ENCODE data around the gene TFCP2. TPM values are rescaled to one million over a fixed set of nuclear protein-coding genes. Genes with fewer than 3 reads are reported as not detected.

The TFCP2 gene
- total RNA-seq, 1 donor from 2014 or later: 15.1 TPM

DNA sequence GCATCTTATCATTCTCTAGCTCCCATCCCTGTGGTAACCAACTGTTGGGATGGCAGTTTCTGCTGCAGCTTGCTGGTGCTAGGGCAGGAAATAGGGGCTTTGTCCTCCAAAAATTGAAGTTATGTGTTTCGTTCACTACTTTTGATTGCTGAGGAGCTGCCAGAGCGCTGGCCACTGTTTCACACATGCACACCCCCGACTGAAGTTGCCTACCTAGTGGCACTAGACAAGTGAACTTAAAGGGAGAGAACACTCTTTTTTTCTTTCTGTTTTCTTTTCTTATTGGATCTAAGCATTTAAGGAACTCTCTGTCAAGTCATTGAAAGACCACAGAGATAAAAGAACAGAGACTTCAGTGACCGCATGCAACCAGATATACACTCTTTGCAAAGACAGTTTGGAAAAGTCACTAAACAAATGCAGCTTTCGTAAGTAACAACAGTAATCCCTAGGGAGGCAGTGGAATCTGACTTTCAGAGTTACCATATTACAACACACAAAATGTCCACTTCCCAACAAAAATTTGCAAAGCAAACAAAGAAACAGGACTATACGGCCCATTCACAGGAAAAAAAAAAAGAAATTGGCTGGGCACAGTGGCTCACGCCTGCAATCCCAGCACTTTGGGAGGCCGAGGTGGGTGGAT is 12.0 kb downstream of the TFCP2 start:
- no peak for DNase-seq (ENCODE audit: low spot score in 2 of 2)
- FAIRE-seq: no peak

DNA sequence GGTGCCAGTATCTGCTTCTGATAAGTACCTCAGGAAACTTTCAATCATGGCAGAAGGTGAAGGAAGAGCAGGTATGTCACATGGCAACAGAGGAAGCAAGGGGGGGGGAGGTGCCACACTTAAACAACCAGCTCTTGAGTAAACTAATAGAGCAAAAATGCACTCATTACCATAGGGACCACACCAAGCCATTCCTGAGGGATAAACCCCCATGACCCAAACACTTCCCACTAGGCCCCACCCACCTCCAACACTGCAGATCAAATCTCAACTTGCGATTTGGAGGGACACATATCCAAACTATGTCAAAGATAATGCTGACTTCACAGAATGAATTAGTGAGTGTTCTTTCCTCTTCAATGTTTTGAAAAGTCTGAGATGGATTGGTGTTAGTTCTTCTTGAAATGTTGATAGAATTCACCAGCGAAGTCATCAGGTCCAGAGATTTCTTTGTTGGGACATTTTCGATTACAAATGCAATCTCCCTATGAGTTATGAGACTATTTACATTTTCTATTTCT is 16.6 kb downstream of the TFCP2 start:
- DNase-seq (ENCODE audit: low spot score in 2 of 2) (no peak), FAIRE-seq (no peak)

DNA sequence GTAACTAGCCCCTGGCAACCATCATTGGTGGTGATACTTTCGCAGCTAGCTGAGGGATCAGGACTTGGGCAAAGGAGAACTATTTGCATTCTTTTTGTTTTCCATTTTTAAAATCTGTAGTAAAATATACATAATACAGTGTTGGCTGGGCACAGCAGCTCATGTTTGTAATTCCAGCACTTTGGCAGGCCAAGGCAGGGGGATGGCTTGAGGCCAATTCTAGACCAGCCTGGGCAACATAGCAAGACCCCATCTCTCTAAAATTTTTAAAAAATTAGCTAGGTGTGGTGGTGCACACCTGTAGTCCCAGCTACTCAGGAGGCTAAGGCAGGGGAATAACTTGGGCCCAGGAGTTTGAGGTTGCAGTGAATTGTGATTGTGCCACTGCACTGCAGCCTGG is 20.0 kb downstream of the TFCP2 start:
- DNase-seq (ENCODE audit: low spot score in 2 of 2): no peak
- FAIRE-seq: no peak

DNA sequence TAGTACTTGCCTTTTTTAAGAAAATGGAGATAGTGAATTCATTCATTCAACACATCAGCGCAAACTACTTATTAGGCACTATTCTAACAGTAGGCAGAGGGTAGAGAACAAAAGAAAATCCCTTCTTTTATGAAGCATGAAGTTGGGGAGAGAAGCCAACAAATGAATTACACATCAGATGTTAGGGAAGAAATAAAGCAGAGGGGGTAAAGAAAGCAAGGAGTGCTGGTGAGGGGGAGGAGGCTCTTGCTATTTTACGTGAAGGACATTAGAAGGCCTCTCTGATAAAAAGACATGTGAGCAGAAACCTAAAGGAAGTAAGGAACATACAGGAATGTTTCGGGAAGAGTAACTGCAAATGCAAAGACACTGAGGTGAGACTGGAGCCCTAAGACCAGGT is 22.2 kb downstream of the TFCP2 start:
- DNase-seq (ENCODE audit: low spot score in 2 of 2): no peak
- no peak for FAIRE-seq

DNA sequence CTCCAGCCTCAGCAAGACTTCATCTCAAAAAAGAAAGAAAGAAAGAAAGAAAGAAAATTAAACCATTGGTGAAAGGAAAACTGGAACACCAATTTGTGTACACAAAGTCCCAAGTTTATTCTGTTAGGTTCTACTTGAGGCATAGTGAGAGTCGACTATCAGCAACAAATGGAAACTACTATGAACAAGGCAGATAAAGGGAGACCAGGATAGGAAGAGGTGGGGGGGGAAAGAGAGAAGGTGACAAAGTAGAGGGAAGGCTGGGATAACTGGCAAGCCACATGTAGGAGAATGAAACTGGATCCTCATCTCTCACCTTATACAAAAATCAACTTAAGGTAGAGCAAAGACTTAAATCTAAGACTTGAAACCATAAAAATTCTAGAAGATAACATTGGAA is 25.6 kb downstream of the TFCP2 start:
- no peak for FAIRE-seq

DNA sequence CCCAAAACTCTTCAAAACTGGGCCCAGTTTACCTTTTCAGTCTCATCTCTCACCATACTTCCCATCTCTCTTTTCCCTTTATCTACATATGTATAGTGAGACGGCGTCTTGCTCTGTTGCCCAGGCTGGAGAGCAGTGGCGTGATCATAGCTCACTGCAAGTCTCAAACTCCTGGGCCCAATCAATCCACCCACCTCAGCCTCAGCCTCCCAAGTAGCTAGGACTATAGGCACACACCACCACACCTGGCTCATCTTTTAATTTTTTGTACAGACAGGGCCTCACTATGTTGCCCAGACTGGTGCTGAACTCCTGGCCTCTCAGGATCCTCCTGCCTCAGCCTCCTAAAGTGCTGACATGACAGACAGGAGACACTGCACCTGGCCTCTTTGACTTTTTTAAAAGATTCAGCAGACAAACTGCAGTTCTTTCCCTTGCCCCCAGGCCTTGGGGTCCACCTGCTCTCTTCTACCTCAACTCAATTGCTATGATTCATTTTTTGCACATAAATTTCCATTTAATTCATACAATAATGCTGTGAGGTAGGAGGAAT is 33.6 kb downstream of the TFCP2 start:
- no peak for FAIRE-seq
- no peak for DNase-seq (ENCODE audit: low spot score in 2 of 2)

More for the DNA sequence above, 25.6 kb downstream of the TFCP2 start:
- DNase-seq (ENCODE audit: low spot score in 2 of 2): no peak

DNA sequence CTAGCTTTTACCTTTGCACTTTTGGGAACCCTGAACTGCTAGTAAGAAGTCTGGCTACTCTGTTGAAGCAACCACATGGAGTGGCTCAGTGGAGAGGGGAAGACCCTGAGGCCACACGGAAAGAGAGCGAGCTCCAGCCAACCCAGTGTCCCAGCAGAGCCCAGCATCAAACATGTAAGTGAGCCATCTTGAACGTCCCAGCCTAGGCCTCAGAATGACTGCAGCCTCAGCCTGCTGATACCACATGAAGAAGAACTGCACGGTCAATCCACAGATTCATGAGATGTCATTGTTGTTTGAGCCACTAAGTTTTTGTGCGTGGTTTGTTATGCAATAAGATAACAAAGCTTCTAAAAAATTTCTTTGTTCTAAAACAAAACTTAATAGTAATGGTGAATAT is 40.2 kb downstream of the TFCP2 start:
- DNase-seq (ENCODE audit: low spot score in 2 of 2) (no peak), FAIRE-seq (no peak)

DNA sequence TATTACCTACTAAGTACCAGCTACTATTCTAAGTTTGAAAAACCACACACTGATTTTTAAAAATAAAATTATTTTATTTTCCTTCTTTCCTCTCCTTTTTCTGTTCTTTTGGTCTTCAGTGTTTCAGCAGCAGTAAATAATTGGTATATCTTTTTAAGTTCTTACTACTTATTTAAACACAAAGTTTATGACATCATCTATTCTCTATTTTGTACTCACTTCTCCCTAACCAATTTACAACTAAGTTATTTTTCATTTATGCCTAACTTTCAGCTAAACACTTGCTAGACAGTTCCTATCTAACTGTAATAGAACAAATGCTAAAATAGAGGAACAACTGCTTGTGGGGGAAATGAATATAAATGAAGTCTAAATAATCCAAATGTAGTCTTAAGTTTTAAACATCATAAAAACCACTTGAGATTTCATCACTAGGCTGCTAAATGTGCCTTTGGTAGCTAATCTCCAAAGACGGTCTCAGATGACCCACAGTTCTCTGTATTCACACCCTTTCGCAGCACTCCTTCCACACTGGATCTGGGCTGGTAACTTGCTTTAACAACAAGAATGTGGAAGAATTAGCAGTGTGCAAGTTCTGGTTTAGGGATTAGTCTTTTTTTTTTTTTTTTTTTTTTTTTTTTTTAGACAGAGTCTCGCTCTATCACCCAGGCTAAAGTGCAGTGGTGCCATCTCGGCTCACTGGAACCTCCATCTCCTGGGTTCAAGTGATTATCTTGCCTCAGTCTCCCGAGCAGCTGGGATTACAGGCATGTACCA is 41.0 kb downstream of the TFCP2 start:
- FAIRE-seq (no peak), DNase-seq (ENCODE audit: low spot score in 2 of 2) (no peak)

DNA sequence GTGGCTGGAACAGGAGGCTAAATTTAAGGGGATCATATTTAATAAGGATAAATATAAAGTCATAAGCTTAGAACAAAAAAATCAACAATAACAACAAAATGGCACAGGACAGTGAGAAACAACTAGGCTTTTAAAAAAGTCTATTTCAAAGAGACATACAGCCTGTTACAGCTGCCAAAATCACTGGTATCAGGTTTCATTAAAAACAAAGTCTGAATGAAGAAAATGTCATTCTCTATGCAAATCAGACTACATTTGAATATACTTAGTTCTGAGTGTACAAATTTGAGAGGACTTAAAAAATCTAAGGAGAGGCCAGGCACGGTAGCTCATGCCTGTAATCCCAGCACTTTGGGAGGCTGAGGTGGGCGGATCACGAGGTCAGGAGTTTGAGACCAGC is 44.0 kb downstream of the TFCP2 start:
- DNase-seq (ENCODE audit: low spot score in 2 of 2) (no peak), FAIRE-seq (no peak)

DNA sequence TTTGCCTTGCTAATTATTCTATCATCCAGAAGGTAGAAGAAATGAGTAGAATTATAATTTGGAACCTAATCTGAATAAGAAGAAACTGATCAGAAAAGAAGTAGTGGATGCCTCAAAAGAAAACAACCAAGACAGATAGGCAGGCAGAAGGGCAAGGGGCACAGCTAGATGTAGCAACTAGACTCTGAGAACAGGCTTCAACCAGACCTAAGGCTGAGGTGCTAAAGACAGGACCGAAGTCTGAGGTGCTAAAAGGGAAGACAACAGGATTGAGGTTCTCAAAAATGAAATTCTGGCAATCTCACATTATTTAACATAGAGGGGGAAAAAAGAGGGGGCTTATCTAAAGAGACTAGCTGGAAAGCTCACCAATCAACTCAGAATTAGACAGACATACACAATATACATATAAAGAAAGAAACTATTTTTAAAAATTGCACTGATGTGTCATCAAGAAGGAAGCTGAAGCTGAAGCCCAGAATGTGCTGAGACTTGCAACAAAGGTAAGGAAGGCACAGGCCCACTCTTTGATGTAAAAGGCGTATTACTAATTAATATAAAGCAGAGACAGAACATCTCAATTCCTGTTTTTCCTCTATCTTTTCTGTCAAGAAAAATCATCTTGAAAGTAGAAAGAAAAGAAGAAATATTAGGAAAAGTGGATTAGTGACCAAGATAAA is 45.7 kb downstream of the TFCP2 start:
- FAIRE-seq: no peak
- no peak for DNase-seq (ENCODE audit: low spot score in 2 of 2)

DNA sequence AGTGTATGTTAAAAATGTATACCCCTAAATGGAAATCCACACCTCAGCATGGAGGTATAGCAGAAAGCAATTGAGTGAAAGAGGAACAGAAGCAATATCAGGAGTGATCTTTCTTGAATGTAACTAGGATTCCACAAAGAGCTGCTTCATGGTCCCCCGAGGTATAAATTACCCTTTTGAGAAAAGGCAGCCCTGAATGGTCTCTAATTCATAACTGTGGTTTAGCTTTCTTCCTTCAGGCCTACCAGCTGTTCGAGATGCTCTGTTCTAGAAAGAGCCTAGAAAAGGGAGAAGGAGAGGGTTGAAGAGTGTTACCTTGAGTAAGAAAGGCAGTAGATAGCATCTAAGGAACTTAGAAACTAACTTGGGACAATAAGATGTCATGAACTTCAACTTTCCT is 46.6 kb downstream of the TFCP2 start:
- FAIRE-seq (no peak), DNase-seq (ENCODE audit: low spot score in 2 of 2) (no peak)

DNA sequence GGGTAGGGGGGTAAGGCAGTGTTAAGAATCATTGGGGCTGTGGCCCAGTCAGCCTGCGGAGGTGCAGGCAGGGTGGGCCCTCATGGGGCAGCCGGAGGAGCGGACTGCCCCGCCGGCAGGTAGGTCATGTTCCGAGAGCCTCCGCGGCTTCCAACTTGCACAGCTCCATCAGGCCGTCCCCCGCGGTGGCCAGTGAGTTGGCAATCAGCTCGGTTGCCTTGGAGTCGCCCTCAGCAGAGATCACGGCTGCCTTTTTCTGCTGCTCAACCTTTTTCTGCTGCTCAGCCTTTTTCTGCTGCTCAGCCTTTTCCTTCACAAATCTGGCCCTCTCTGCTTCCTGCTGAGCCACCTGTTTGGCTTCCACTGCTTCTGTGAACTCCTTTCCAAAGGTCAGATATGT is 48.4 kb downstream of the TFCP2 start:
- DNase-seq (ENCODE audit: low spot score in 2 of 2) (no peak), FAIRE-seq (no peak)

DNA sequence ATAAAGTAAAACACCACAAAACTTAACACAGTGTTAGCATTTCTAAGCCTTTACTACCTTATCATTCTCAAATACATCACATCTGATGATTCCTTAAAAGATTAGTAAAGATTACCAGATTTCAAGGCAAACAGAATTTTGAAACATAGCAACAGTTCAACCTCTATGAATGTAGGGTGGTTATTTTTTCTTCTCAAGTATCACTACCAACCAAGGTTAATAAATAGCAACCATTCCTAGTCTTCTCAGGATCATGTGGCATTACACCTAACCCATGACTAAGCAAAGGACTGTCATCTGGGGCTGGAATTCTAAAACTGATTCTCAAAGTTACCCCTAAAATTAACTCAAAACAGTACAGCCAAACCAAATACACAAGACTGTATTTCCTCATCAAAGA is 50.1 kb downstream of the TFCP2 start:
- DNase-seq (ENCODE audit: low spot score in 2 of 2) (no peak), FAIRE-seq (no peak)

DNA sequence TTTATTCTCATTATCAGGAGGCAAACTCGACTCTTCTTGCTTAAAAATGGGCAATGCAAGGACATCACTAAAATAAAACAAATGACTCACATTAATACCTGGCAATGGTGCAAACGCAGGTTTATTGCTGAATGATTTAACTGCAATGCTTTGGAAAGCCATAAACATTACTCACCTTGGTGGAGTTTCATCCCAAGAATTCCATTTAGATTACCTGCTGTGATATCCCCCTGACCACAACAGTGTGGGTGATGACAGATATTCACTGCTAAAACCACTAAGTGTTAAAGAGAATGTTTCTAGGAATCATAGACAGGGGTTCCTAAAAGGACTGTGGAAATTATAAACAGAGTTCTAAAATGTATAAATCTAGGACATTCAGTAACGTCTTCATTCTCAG is 54.2 kb downstream of the TFCP2 start:
- no peak for DNase-seq (ENCODE audit: low spot score in 2 of 2)
- no peak for FAIRE-seq

DNA sequence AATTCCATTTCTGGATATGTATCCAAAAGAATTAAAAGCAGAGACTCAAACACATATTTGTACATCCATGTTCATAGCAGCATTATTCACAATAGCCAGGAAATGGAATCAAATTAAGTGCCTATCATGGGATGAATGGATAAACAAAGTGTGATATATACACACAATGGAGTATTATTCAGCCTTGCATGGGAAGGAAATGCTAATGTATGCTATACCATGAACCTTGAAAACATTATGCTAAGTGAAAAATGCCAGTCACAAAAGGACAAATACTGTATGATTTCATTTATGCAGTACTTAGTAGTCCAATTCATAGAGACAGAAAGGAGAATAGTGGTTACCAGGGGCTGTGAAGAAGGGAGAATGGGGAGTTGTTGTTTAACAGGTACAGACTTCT is 57.4 kb downstream of the TFCP2 start:
- DNase-seq (ENCODE audit: low spot score in 2 of 2): no peak
- FAIRE-seq: no peak

DNA sequence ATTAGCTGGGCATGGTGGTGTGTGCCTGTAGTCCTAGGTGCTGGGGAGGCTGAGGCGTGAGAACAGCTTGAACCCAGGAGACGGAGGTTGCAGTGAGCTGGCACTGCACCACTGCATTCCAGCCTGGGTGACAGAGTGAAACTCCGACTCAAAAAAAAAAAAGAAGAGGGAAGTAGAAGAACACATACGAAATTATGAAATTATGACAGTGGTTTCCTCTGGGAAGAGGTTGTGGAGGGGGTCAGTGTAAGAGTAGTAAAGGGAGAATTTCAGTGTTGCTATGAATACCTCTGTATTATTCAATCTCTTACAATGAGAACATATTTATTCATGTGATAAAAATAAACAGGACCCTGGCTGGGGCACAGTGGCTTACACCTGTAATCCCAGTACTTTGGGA is 64.8 kb downstream of the TFCP2 start:
- DNase-seq (ENCODE audit: low spot score in 2 of 2) (no peak), FAIRE-seq (no peak)

DNA sequence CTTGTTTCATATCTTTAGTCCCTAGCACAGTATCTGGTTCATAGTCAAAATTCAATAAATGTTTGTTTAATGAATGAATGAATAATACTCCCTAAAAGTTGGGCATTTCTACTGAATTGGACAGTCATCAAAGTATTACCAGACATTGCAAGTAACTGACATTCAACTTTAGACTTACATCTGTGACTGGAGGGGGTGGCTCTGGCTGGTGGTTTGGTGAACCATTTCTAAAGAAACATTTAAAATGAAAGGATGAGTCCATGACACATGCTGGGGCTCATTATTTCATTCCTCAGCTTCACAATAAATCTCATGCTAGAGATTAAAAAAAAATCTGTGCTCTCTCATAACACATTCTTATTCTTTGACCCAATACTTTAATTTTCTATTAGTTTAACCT is 69.0 kb downstream of the TFCP2 start:
- FAIRE-seq: no peak
- no peak for DNase-seq (ENCODE audit: low spot score in 2 of 2)

DNA sequence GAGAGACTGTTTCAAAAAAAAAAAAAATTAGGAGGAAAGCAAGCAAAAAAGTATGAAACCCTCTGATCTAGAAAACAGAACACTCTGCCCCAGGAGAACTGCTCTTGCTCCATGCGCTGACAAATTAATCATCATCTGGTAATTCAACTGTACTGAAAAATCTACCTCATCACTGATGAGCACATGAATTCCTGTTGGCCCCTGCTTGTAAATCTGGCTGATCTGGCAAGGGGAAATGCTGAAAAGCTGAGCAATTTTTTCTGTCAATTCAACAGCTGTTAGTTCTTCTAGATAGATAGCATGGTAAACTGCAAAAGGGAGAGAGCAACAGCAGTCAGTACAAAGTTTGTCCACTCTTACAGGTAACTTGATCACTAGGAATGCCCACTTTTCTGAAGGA is 74.3 kb downstream of the TFCP2 start:
- FAIRE-seq: no peak
- no peak for DNase-seq (ENCODE audit: low spot score in 2 of 2)

DNA sequence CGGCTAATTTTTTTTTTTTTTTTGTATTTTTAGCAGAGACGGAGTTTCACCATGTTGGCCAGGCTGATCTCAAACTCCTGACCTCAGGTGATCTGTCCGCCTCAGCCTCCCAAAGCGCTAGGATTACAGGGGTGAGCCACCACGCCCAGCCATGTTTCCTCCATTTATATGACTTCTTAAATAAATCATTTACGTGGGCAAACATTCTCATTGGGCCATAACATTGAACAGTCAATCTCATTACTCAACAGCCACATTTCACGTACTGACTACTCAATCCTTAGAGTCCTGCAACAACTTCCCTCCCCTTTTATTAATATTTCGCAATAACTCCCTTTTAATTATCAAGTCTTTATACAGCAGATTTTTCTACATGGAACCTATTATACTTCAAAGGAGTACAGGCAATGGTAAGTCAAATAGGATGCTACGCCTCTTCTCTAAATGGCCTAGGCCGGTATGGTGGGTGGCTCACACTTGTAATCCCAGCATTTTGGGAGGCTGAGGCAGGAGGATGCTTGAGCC is 82.2 kb downstream of the TFCP2 start:
- no peak for FAIRE-seq

DNA sequence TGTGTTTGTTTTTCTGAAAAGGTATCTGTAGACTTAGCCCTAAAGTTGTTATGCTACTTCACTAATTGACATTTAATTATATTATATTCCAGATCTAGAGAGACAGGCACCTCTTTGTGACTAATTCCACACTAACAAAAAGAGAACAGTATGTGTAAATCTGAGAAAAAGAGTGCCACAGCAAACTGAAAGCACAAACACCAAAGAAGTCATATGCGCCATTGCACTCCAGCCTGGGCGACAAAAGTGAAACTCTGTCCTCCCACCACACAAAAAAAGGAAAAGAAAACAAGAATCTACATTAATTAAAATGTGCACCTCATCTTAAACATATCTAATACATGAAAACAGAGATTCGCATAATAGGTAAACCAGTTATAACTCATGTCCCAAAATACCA is 85.1 kb downstream of the TFCP2 start:
- FAIRE-seq: no peak
- DNase-seq (ENCODE audit: low spot score in 2 of 2): no peak

More for the DNA sequence above, 82.2 kb downstream of the TFCP2 start:
- no peak for DNase-seq (ENCODE audit: low spot score in 2 of 2)

DNA sequence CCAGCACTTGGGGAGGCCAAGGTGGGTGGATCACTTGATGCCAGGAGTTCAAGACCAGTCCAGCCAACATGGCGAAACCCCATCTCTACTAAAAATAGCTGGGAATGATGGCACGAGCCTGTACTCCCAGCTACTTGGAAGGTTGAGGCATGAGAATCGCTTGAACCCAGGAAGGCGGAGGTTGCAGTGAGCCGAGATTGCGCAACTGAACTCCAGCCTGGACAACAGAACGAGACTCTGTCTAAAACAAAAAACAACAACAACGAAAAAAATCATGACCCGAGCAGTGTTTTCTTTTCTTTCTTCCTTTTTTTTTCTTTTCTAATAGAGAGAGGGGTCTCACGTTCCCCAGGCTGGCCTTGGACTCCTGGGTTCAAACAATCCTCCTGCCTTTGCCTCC is 86.0 kb downstream of the TFCP2 start:
- FAIRE-seq (no peak), DNase-seq (ENCODE audit: low spot score in 2 of 2) (no peak)

All from frontal cortex (tissue), 4 donors.